Epidermal melanocyte (primary cell): ENCODE results near the gene NCOA7.
"Not testable (repeated sequence)": the region's sequence is repeated elsewhere in the genome, so short reads cannot be mapped to it uniquely, and the experiment has no call there.

Source experiments
- DNase-seq: peaks from one replicate; pipeline ENCODE4 v3.0.0; 2011; ENCODE audit warnings: low spot score; ENCODE audit not compliant: insufficient read length

The NCOA7 gene

GRCh38 chr6:125944434-125944816, 153.7 kb downstream of the NCOA7 start:
- DNase-seq, result no peak

GRCh38 chr6:125944896-125945295, 154.1 kb downstream of the NCOA7 start:
- no peak for DNase-seq

- no peak for DNase-seq
These were observed 154.8 kb downstream of the NCOA7 start for GRCh38 chr6:125945378-125946141.

GRCh38 chr6:125947615-125948014, 156.9 kb downstream of the NCOA7 start:
- no peak for DNase-seq

GRCh38 chr6:125948455-125948854, 157.7 kb downstream of the NCOA7 start:
- DNase-seq, result no peak

- no peak for DNase-seq
These were observed 158.3 kb downstream of the NCOA7 start for GRCh38 chr6:125949069-125949468.

GRCh38 chr6:125950293-125950692, 159.5 kb downstream of the NCOA7 start:
- no peak for DNase-seq

GRCh38 chr6:125950716-125951115, 160.0 kb downstream of the NCOA7 start:
- DNase-seq, result not testable (repeated sequence)

GRCh38 chr6:125951323-125951722, 160.6 kb downstream of the NCOA7 start:
- DNase-seq, result no peak

GRCh38 chr6:125952764-125953501, 162.2 kb downstream of the NCOA7 start:
- no peak for DNase-seq

GRCh38 chr6:125953502-125953875, 162.7 kb downstream of the NCOA7 start:
- DNase-seq, result no peak

- DNase-seq, result no peak
These were observed 164.1 kb downstream of the NCOA7 start for GRCh38 chr6:125954735-125955339.

GRCh38 chr6:125955973-125956372, 165.2 kb downstream of the NCOA7 start:
- no peak for DNase-seq

GRCh38 chr6:125956506-125957390, 166.0 kb downstream of the NCOA7 start, which contains the start of gene HINT3:
TSS of gene HINT3 (plus strand) at chr6:125956770. CDS start at chr6:125956978, 208 bp downstream.
- DNase-seq, result peak; percentile 94

GRCh38 chr6:125957391-125957693, 166.6 kb downstream of the NCOA7 start:
- no peak for DNase-seq

GRCh38 chr6:125957845-125958244, 167.1 kb downstream of the NCOA7 start:
- peak; percentile 32 for DNase-seq

- DNase-seq, result no peak
These were observed 168.3 kb downstream of the NCOA7 start for GRCh38 chr6:125959041-125959440.

GRCh38 chr6:125961117-125961516, 170.4 kb downstream of the NCOA7 start:
- DNase-seq, result no peak

- DNase-seq, result no peak
These were observed 172.2 kb downstream of the NCOA7 start for GRCh38 chr6:125962900-125963497.

- DNase-seq, result no peak
These were observed 173.1 kb downstream of the NCOA7 start for GRCh38 chr6:125963817-125964216.

- DNase-seq, result no peak
These were observed 175.8 kb downstream of the NCOA7 start for GRCh38 chr6:125966569-125966968.
